HEK293 (cell line): Measurements from ENCODE around the gene BRD3OS.

Experiments
- CTCF ChIA-PET: fragments of 350-600 bp; formaldehyde crosslinking; extraction: SDS; loops from one replicate; lab custom pipeline; 2021; ENCODE audit warnings: antibody characterized with exemption; lab: Yijun Ruan, JAX
- POLR2A ChIA-PET: fragments of 300-600 bp; formaldehyde crosslinking; extraction: SDS; loops from one replicate; lab custom pipeline; 2020; ENCODE audit warnings: antibody characterized with exemption, inconsistent platforms; lab: Yijun Ruan, JAX
- H3K27ac ChIP-seq: fragments of 200-500 bp; sonication (Bioruptor generic); 2 replicates; pipeline ENCODE4 v1.5.1; 2014; ENCODE audit warnings: low read depth, low read length, control low read depth, inconsistent platforms; ENCODE audit errors: extremely low read depth
- H3K36me3 ChIP-seq, 2 experiments: fragments of 200-500 bp in 1 of 2; sonication (Bioruptor generic) in 1 of 2; 1 replicate in 1 of 2; 2 replicates in 1 of 2; pipeline ENCODE4 v1.5.1; 2014 to 2017; ENCODE audit warnings: inconsistent platforms in 2 of 2, low read length in 2 of 2; ENCODE audit not compliant: control insufficient read depth in 2 of 2, insufficient read depth in 1 of 2
- H3K4me1 ChIP-seq: fragments of 200-500 bp; sonication (Bioruptor generic); 2 replicates; pipeline ENCODE4 v1.5.1; 2014; ENCODE audit warnings: mild to moderate bottlenecking, low read length, inconsistent platforms; ENCODE audit not compliant: control insufficient read depth, insufficient read depth
- H3K4me3 ChIP-seq: 2 replicates; pipeline ENCODE4 v1.5.1; 2011; ENCODE audit warnings: low read depth, mild to moderate bottlenecking, control low read depth, low read length, moderate library complexity
- H3K9me3 ChIP-seq: fragments of 200-500 bp; sonication (Bioruptor generic); 2 replicates; pipeline ENCODE4 v1.5.1; 2014; ENCODE audit warnings: low read depth, low read length, inconsistent platforms; ENCODE audit not compliant: control insufficient read depth, insufficient read depth
- BCL11B ChIP-seq: fragments of 450-650 bp; formaldehyde crosslinking; IDR thresholded peaks from 2 replicates; pipeline ENCODE4 v1.5.1; 2016; ENCODE audit warnings: low read depth, missing biosample characterization, missing genetic modification characterization
- FEZF1 ChIP-seq: fragments of 450-650 bp; formaldehyde crosslinking; IDR thresholded peaks from 2 replicates; pipeline ENCODE4 v1.5.1; 2016; ENCODE audit warnings: missing biosample characterization, missing genetic modification characterization
- GFI1B ChIP-seq: fragments of 450-650 bp; formaldehyde crosslinking; IDR thresholded peaks from 2 replicates; pipeline ENCODE4 v1.5.1; 2016; ENCODE audit warnings: missing biosample characterization, missing genetic modification characterization
- GLIS2 ChIP-seq: fragments of 450-650 bp; formaldehyde crosslinking; IDR thresholded peaks from 2 replicates; pipeline ENCODE4 v1.5.1; 2016; ENCODE audit warnings: missing biosample characterization, missing genetic modification characterization
- KLF1 ChIP-seq: fragments of 450-650 bp; formaldehyde crosslinking; IDR thresholded peaks from 2 replicates; pipeline ENCODE4 v1.5.1; 2016; ENCODE audit warnings: missing biosample characterization, missing genetic modification characterization
- KLF9 ChIP-seq: fragments of 450-650 bp; formaldehyde crosslinking; IDR thresholded peaks from 2 replicates; pipeline ENCODE4 v1.5.1; 2016; ENCODE audit warnings: missing biosample characterization, missing genetic modification characterization, low read depth
- MZF1 ChIP-seq: fragments of 450-650 bp; formaldehyde crosslinking; IDR thresholded peaks from 2 replicates; pipeline ENCODE4 v1.5.1; 2017; ENCODE audit warnings: missing biosample characterization, missing genetic modification characterization, borderline replicate concordance
- PATZ1 ChIP-seq: fragments of 450-650 bp; formaldehyde crosslinking; IDR thresholded peaks from 2 replicates; pipeline ENCODE4 v1.5.1; 2016; ENCODE audit warnings: missing biosample characterization, missing genetic modification characterization
- SCRT2 ChIP-seq: fragments of 450-650 bp; formaldehyde crosslinking; IDR thresholded peaks from 2 replicates; pipeline ENCODE4 v1.5.1; 2016; ENCODE audit warnings: missing biosample characterization, missing genetic modification characterization
- ZBTB17 ChIP-seq: fragments of 450-650 bp; formaldehyde crosslinking; IDR thresholded peaks from 2 replicates; pipeline ENCODE4 v1.5.1; 2016; ENCODE audit warnings: missing biosample characterization, missing genetic modification characterization
- ZBTB20 ChIP-seq: fragments of 450-650 bp; formaldehyde crosslinking; IDR thresholded peaks from 2 replicates; pipeline ENCODE4 v1.5.1; 2016; ENCODE audit warnings: missing biosample characterization, missing genetic modification characterization
- ZBTB8A ChIP-seq: fragments of 450-650 bp; formaldehyde crosslinking; IDR thresholded peaks from 2 replicates; pipeline ENCODE4 v1.5.1; 2016; ENCODE audit warnings: missing biosample characterization, missing genetic modification characterization
- ZNF280C ChIP-seq: fragments of 450-650 bp; formaldehyde crosslinking; IDR thresholded peaks from 2 replicates; pipeline ENCODE4 v1.5.1; 2016; ENCODE audit warnings: missing biosample characterization, missing genetic modification characterization
- ZNF555 ChIP-seq: fragments of 450-650 bp; formaldehyde crosslinking; conservative IDR thresholded peaks from 2 replicates; pipeline ENCODE4 v1.5.1; 2017; ENCODE audit warnings: missing biosample characterization, mild to moderate bottlenecking, missing genetic modification characterization, inconsistent platforms
- ZNF571 ChIP-seq: fragments of 450-650 bp; formaldehyde crosslinking; IDR thresholded peaks from 2 replicates; pipeline ENCODE4 v1.5.0; 2017; ENCODE audit warnings: missing biosample characterization, missing genetic modification characterization
- ZNF654 ChIP-seq: fragments of 450-650 bp; formaldehyde crosslinking; IDR thresholded peaks from 2 replicates; pipeline ENCODE4 v1.5.1; 2016; ENCODE audit warnings: low read depth, missing biosample characterization, missing genetic modification characterization
- ZNF692 ChIP-seq: fragments of 450-650 bp; formaldehyde crosslinking; IDR thresholded peaks from 2 replicates; pipeline ENCODE4 v1.5.1; 2016; ENCODE audit warnings: missing biosample characterization, missing genetic modification characterization
- ZNF777 ChIP-seq: fragments of 450-650 bp; formaldehyde crosslinking; IDR thresholded peaks from 2 replicates; pipeline ENCODE4 v1.5.1; 2017; ENCODE audit warnings: missing biosample characterization, missing genetic modification characterization, borderline replicate concordance
- ZSCAN16 ChIP-seq: fragments of 450-650 bp; formaldehyde crosslinking; IDR thresholded peaks from 2 replicates; pipeline ENCODE4 v1.5.1; 2016; ENCODE audit warnings: missing biosample characterization, missing genetic modification characterization
- ZSCAN18 ChIP-seq: fragments of 450-650 bp; formaldehyde crosslinking; IDR thresholded peaks from 2 replicates; pipeline ENCODE4 v1.5.1; 2016; ENCODE audit warnings: missing biosample characterization, missing genetic modification characterization

The BRD3OS gene

GRCh38 chr9:134053401-134053871 is 28.2 kb downstream of the BRD3OS start:
- Histone ChIP-seq H3K36me3 (peaks cover 4 to 62% of the 10 kb centered on the region in 2 experiments; a peak in 2 of 3 replicates), H3K27ac (no peak overlapping the region), H3K4me3 (no peak overlapping the region), H3K4me1 (no peaks in the 10 kb centered on the region), H3K9me3 (no peaks in the 10 kb centered on the region)
- ChIA-PET CTCF (no interaction called here), POLR2A (no interaction called here)
- TF ChIP-seq FEZF1 (tag by site-specific recombination) (no peak), ZSCAN18 (tag by site-specific recombination) (no peak), ZNF571 (tag by site-specific recombination) (no peak), BCL11B (no peak), ZNF555 (tag by site-specific recombination) (no peak), ZNF777 (tag by site-specific recombination) (no peak), ZNF280C (tag by site-specific recombination) (no peak), ZNF692 (tag by site-specific recombination) (no peak), ZBTB17 (tag by site-specific recombination) (no peak), ZBTB8A (no peak), ZSCAN16 (tag by site-specific recombination) (no peak), SCRT2 (tag by site-specific recombination) (no peak), GFI1B (tag by site-specific recombination) (no peak), GLIS2 (tag by site-specific recombination) (no peak), MZF1 (no peak), ZBTB20 (no peak), KLF1 (no peak), KLF9 (no peak), PATZ1 (tag by site-specific recombination) (no peak), ZNF654 (tag by site-specific recombination) (no peak)
